HCT116 (cell line): ENCODE data around the gene CMBL. TPM values are rescaled to one million over a fixed set of nuclear protein-coding genes. Genes with fewer than 3 reads are reported as not detected.

Source experiments
- ATAC-seq: fragments of 200-7000 bp; cut with Tn5 transposase; 2 replicates; pipeline ENCODE4 v1.9.1; 2020; ENCODE audit warnings: mild to moderate bottlenecking, moderate library complexity
- BruUV-seq: library from RNA; stranded (reverse); fragments of 400-500 nt; replicated peaks from 2 replicates; lab custom pipeline; 2021; lab: Mats Ljungman, UMichigan
- CTCF ChIA-PET: fragments of 300-600 bp; sonication (Branson Sonifier 250); formaldehyde crosslinking; loops from one replicate; lab custom pipeline; 2021; ENCODE audit warnings: antibody characterized with exemption; lab: Charles Lee
- POLR2A ChIA-PET: fragments of 300-600, 350-600 bp; sonication (Branson Sonifier 250); formaldehyde crosslinking; loops from one replicate; lab custom pipeline; 2021; ENCODE audit warnings: antibody characterized with exemption; lab: Charles Lee
- RAD21 ChIA-PET, 2 experiments: fragments of 300-600 bp; sonication (Branson Sonifier 250); formaldehyde crosslinking; loops; one replicate each; lab custom pipeline; 2023; ENCODE audit warnings: low total read pairs in 2 of 2; ENCODE audit not compliant: uncharacterized antibody in 2 of 2, unreplicated experiment in 2 of 2, low non-redundant PET in 1 of 2; lab: Charles Lee
- DNase-seq: peaks from one replicate; pipeline ENCODE4 v3.0.0-alpha.2; 2010; ENCODE audit warnings: low read depth, low spot score
- H2AFZ ChIP-seq: fragments of 200-600 bp; shearing (Covaris generic), sonication (generic); 2 replicates; pipeline ENCODE4 v1.6.1; 2017; ENCODE audit warnings: low read depth, mixed run types, mixed read lengths, antibody characterized with exemption, low read length; ENCODE audit not compliant: poor library complexity, severe bottlenecking
- H3K27ac ChIP-seq: 2 replicates; pipeline ENCODE4 v1.5.1; 2012; ENCODE audit warnings: low read depth, low read length
- H3K27me3 ChIP-seq: fragments of 200-600 bp; sonication (generic); 2 replicates; pipeline ENCODE4 v1.6.1; 2016; ENCODE audit warnings: mixed run types, low read length, mixed read lengths; ENCODE audit not compliant: insufficient read depth
- H3K36me3 ChIP-seq, 2 experiments: fragments of 200-500 bp in 1 of 2; fragments of 200-600 bp in 1 of 2; sonication (Bioruptor generic) in 1 of 2; sonication (generic) in 1 of 2; 2 replicates each; pipeline versions ENCODE4 v1.5.1 to v1.6.1; 2014 to 2016; ENCODE audit warnings: low read length in 2 of 2, inconsistent platforms in 1 of 2, mixed read lengths in 1 of 2, mixed run types in 1 of 2; ENCODE audit not compliant: insufficient read depth in 2 of 2, control insufficient read depth in 1 of 2
- H3K4me1 ChIP-seq, 2 experiments: fragments of 200-600 bp in 1 of 2; sonication (generic) in 1 of 2; 2 replicates each; pipeline versions ENCODE4 v1.5.1 to v1.6.1; 2012 to 2017; ENCODE audit warnings: low read length in 2 of 2, inconsistent platforms in 1 of 2, mild to moderate bottlenecking in 1 of 2, mixed read lengths in 1 of 2, mixed run types in 1 of 2, moderate library complexity in 1 of 2; ENCODE audit not compliant: insufficient read depth in 2 of 2, control insufficient read depth in 1 of 2
- H3K4me2 ChIP-seq: fragments of 200-600 bp; sonication (generic); 2 replicates; pipeline ENCODE4 v1.6.1; 2017; ENCODE audit warnings: mixed run types, low read length, mixed read lengths
- H3K4me3 ChIP-seq, 2 experiments: fragments of 200-600 bp in 1 of 2; sonication (generic) in 1 of 2; replicated peaks in 1 of 2; 2 replicates each; pipeline ENCODE4 v1.5.1; 2011 to 2016; ENCODE audit warnings: low read length in 2 of 2, control low read depth in 1 of 2, low read depth in 1 of 2, mild to moderate bottlenecking in 1 of 2, mixed read lengths in 1 of 2, mixed run types in 1 of 2
- H3K79me2 ChIP-seq: fragments of 200-600 bp; sonication (generic); 2 replicates; pipeline ENCODE4 v1.6.1; 2017; ENCODE audit warnings: mild to moderate bottlenecking, mixed run types, low read length, moderate library complexity, mixed read lengths; ENCODE audit not compliant: insufficient read depth
- H3K9ac ChIP-seq: fragments of 200-600 bp; sonication (generic); 2 replicates; pipeline ENCODE4 v1.6.1; 2016; ENCODE audit warnings: low read length, mixed read lengths
- H3K9me2 ChIP-seq: fragments of 200-600 bp; sonication (generic), shearing (Covaris generic); 2 replicates; pipeline ENCODE4 v1.6.1; 2017; ENCODE audit warnings: mixed run types, mild to moderate bottlenecking, moderate library complexity; ENCODE audit not compliant: insufficient read depth
- H3K9me3 ChIP-seq, 2 experiments: fragments of 200-500 bp in 1 of 2; fragments of 200-600 bp in 1 of 2; sonication (Bioruptor generic) in 1 of 2; sonication (generic) in 1 of 2; 2 replicates each; pipeline ENCODE4 v1.6.1; 2014 to 2017; ENCODE audit warnings: low read length in 2 of 2, mixed read lengths in 2 of 2, inconsistent platforms in 1 of 2, low read depth in 1 of 2, mild to moderate bottlenecking in 1 of 2, mixed run types in 1 of 2, moderate library complexity in 1 of 2; ENCODE audit not compliant: control insufficient read depth in 1 of 2, insufficient read depth in 1 of 2
- H4K20me1 ChIP-seq: fragments of 200-600 bp; sonication (generic), shearing (Covaris generic); 2 replicates; pipeline ENCODE4 v1.6.1; 2017; ENCODE audit warnings: mixed run types, mild to moderate bottlenecking, moderate library complexity; ENCODE audit not compliant: insufficient read depth
- CBX3 ChIP-seq: IDR thresholded peaks from 2 replicates; pipeline ENCODE4 v1.6.1; 2012; ENCODE audit warnings: low read depth
- CEBPB ChIP-seq: IDR thresholded peaks from 2 replicates; pipeline ENCODE4 v1.6.1; 2012; ENCODE audit warnings: low read depth
- FOSL1 ChIP-seq: IDR thresholded peaks from 2 replicates; pipeline ENCODE4 v1.6.1; 2012; ENCODE audit warnings: low read depth
- JUND ChIP-seq: IDR thresholded peaks from 2 replicates; pipeline ENCODE4 v1.6.1; 2012
- intact Hi-C: fragments of 100-400 bp; cut with micrococcal nuclease; formaldehyde crosslinking; loops from 2 replicates; pipeline ENCODE4 v1.10.0; 2022
- total RNA-seq: library from RNA; stranded (reverse); gene quantifications from one replicate; pipeline ENCODE4 v1.2.1, GENCODE V29; 2021; ENCODE audit not compliant: unreplicated experiment
- TF ChIP-seq, protein P1 (sequence below): IDR thresholded peaks from 2 replicates; pipeline ENCODE4 v1.6.1; 2011; ENCODE audit warnings: mild to moderate bottlenecking, low read length, moderate library complexity; ENCODE audit not compliant: insufficient replicate concordance; ENCODE audit errors: extremely low read depth
- TF ChIP-seq, protein P2 (sequence below): IDR thresholded peaks from 2 replicates; pipeline ENCODE4 v1.6.1; 2012

Gene CMBL
- total RNA-seq, 1 experiment from 2014 or later = 51.0 TPM

DNA sequence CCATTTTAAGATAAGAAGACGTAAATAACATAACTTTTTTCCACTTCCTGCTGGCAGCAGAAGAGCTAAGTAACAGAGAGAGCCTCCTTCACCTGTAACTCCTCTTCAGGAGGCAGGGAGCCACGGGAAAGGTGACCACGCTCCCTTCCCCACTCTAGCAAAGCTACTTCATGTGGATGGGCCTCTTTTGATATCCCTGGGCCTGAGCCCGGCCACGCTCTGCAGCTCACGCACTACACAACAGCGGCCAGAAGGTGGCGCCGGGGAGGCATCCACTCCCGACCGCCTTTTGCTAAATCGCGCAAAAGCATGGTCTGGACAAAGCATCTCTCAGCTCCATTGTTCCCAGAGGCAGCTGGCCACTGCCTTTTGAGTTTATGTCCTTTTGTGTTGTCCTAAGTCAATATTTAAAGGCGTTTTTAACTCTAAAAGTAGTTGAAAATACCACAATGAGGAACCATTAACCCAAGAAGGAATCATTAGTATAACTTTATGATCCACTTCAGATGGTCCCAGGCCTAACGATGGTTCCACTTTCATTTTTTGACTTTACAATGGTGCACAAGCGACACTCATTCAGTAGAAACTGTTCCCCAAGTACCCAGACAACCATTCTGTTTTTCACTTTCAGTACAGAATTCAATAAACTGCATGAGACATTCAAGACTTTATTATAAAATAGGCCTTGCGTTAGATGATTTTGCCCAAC is 23.6 kb downstream of the CMBL start (continued):
- TF ChIP-seq, protein P1, sequence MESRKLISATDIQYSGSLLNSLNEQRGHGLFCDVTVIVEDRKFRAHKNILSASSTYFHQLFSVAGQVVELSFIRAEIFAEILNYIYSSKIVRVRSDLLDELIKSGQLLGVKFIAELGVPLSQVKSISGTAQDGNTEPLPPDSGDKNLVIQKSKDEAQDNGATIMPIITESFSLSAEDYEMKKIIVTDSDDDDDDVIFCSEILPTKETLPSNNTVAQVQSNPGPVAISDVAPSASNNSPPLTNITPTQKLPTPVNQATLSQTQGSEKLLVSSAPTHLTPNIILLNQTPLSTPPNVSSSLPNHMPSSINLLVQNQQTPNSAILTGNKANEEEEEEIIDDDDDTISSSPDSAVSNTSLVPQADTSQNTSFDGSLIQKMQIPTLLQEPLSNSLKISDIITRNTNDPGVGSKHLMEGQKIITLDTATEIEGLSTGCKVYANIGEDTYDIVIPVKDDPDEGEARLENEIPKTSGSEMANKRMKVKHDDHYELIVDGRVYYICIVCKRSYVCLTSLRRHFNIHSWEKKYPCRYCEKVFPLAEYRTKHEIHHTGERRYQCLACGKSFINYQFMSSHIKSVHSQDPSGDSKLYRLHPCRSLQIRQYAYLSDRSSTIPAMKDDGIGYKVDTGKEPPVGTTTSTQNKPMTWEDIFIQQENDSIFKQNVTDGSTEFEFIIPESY = no peak
- TF ChIP-seq CEBPB = no peak
- TF ChIP-seq, all 23 proteins: peak for 4

DNA sequence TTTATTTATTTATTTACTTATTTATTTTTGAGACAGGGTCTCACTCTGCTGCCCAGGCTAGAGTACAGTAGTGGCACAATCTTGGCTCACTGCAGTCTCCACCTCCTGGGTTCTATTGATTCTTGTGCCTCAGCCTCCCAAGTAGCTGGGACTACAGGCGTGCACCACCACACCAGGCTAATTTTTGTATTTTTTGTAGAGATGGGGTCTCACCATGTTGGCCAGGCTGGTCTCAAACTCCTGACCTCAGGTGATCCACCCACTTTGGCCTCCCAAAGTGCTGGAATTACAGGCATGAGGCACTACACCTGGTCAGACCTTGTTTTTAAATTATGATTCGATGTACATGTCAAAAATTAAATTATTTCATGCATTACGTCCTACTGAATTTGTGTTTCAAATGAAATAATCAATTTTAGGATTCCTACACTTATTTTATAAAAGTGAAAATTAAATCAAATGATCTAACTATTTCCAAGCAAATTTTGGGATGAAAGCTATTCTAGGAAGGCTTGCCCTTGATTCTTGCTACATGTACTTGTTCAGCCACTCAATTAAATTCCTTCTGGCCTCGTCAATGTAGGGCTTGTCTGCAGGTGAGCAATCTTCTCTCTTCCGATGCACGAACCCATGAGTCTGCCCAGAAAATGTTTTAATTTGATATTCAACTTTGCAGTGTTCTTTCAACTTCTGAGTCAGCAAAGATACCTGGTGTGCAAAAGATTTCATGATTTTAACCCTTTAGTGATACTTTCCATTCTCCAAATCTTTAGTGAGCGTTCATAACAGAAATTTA is 27.6 kb downstream of the CMBL start:
- POLR2A ChIA-PET = no interaction called here
- no TSS peak for BruUV-seq

More for the DNA sequence above, 27.6 kb downstream of the CMBL start:
- TF ChIP-seq, protein P2, sequence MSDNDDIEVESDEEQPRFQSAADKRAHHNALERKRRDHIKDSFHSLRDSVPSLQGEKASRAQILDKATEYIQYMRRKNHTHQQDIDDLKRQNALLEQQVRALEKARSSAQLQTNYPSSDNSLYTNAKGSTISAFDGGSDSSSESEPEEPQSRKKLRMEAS = no peak
- TF ChIP-seq CBX3 (no peak), CEBPB (no peak), FOSL1 (no peak), JUND (no peak)
- TF ChIP-seq, all 23 proteins: peak for 0
- no peaks in the 10 kb centered on the region for H4K20me1 ChIP-seq
- DNase-seq (no peak), ATAC-seq (no peak)
- H3K9me3 ChIP-seq = no peaks in the 10 kb centered on the region
- H3K4me3 ChIP-seq = no peak overlapping the region
- H3K27ac ChIP-seq = no peak overlapping the region
- H3K9me2 ChIP-seq = no peaks in the 10 kb centered on the region
- H3K4me2 ChIP-seq = no peak overlapping the region
- intact Hi-C loops = no loop called here
- CTCF ChIA-PET = no interaction called here
- RAD21 ChIA-PET = no interaction called here
- H3K36me3 ChIP-seq = peaks cover 0 to 4% of the 10 kb centered on the region in 2 experiments; a peak in 2 of 4 replicates
- H3K9ac ChIP-seq = no peak overlapping the region
- H2AFZ ChIP-seq = no peak overlapping the region
- H3K4me1 ChIP-seq = 0 out of 4 replicates have a peak, but pooled peaks cover 2 to 4% of the 10 kb centered on the region in 2 experiments
- no peaks in the 10 kb centered on the region for H3K27me3 ChIP-seq
- H3K79me2 ChIP-seq = no peaks in the 10 kb centered on the region
